LNCaP clone FGC (cell line): ENCODE measurements around the gene SLC19A1.

Experiments
- DNase-seq: peaks from one replicate; pipeline ENCODE4 v3.0.0-alpha.2; 2011; ENCODE audit warnings: low read depth
- H3K4me3 ChIP-seq: 2 replicates; pipeline ENCODE4 v1.5.1; 2011; ENCODE audit warnings: mild to moderate bottlenecking, low read depth, low read length, control low read depth
- CTCF ChIP-seq: IDR thresholded peaks from 2 replicates; pipeline ENCODE4 v1.5.1; 2012; ENCODE audit warnings: mild to moderate bottlenecking; ENCODE audit not compliant: control insufficient read depth, insufficient read depth; ENCODE audit errors: extremely low read depth

Gene SLC19A1

GRCh38 chr21:45499970-45500577 lies 42.2 kb downstream of the SLC19A1 start:
- H3K4me3 ChIP-seq, result no peak overlapping the region
- no peak for DNase-seq
- TF ChIP-seq CTCF, result no peak

- H3K4me3 ChIP-seq, result no peak overlapping the region
- TF ChIP-seq CTCF, result no peak
- no peak for DNase-seq
Observed at GRCh38 chr21:45499201-45499750, 43.0 kb downstream of the SLC19A1 start.

- TF ChIP-seq CTCF, result no peak
- no peak for DNase-seq
- H3K4me3 ChIP-seq, result no peak overlapping the region
Observed at GRCh38 chr21:45498646-45499000, 43.6 kb downstream of the SLC19A1 start.

- TF ChIP-seq CTCF, result no peak
- DNase-seq, result no peak
- no peak overlapping the region for H3K4me3 ChIP-seq
Observed at GRCh38 chr21:45497846-45498645, 44.2 kb downstream of the SLC19A1 start.

GRCh38 chr21:45496968-45497845 lies 45.0 kb downstream of the SLC19A1 start:
- no peak for DNase-seq
- TF ChIP-seq CTCF, result no peak
- H3K4me3 ChIP-seq, result no peak overlapping the region

GRCh38 chr21:45496151-45496967 lies 45.9 kb downstream of the SLC19A1 start:
- H3K4me3 ChIP-seq, result no peak overlapping the region
- TF ChIP-seq CTCF, result no peak
- DNase-seq, result no peak
